Sigmoid colon (tissue), 3 donors: Measurements from ENCODE around the gene PRKD1.

Experiments used
- CTCF ChIP-seq, 4 experiments: fragments of 450-650 bp in 3 of 4; fragments of 200-600 bp in 1 of 4; IDR thresholded peaks; one replicate each; pipeline ENCODE4 v1.5.1; 2016 to 2019; ENCODE audit warnings: antibody characterized with exemption in 4 of 4, mild to moderate bottlenecking in 3 of 4, moderate library complexity in 2 of 4
- POLR2A ChIP-seq, 2 donors: fragments of 450-650 bp; IDR thresholded peaks; one replicate each; pipeline ENCODE4 v1.6.1; 2016; ENCODE audit warnings: antibody characterized with exemption in 2 of 2, mild to moderate bottlenecking in 2 of 2, moderate library complexity in 2 of 2

GRCh38 chr14:29712601-29713000, 215.0 kb downstream of the PRKD1 start:
- no peak for TF ChIP-seq CTCF (IDR thresholded peaks at IDR 0.05)
- TF ChIP-seq POLR2A (IDR thresholded peaks at IDR 0.05) = no peak
